Upper lobe of left lung (tissue), 6 donors: ENCODE results near the gene CNIH2. TPM values are rescaled to one million over a fixed set of nuclear protein-coding genes. Genes with fewer than 3 reads are reported as not detected.
"Not testable (repeated sequence)": the region's sequence is repeated elsewhere in the genome, so short reads cannot be mapped to it uniquely, and the experiment has no call there.

Experiments used
- ATAC-seq, 2 donors: fragments of 200-7000 bp; cut with Tn5 transposase; one replicate each; pipeline ENCODE4 v1.9.1; 2022; ENCODE audit warnings: mild to moderate bottlenecking in 2 of 2, moderate library complexity in 2 of 2; ENCODE audit not compliant: low FRiP score in 2 of 2
- DNase-seq, 2 donors: peaks; one replicate each; pipeline ENCODE4 v3.0.0-alpha.2; 2019 to 2020
- H3K27ac ChIP-seq, 4 donors: fragments of 200-600 bp; sonication (generic); one replicate each; pipeline ENCODE4 v1.5.1; 2016 to 2019
- H3K27me3 ChIP-seq, 4 donors: fragments of 200-600 bp; sonication (generic); one replicate each; pipeline ENCODE4 v1.5.1; 2017 to 2019
- H3K36me3 ChIP-seq, 4 donors: fragments of 200-600 bp; sonication (generic); one replicate each; pipeline ENCODE4 v1.5.1; 2016 to 2019
- H3K4me1 ChIP-seq, 4 donors: fragments of 200-600 bp; sonication (generic); one replicate each; pipeline ENCODE4 v1.5.1; 2018 to 2019
- H3K4me3 ChIP-seq, 4 donors: fragments of 200-600 bp; sonication (generic); one replicate each; pipeline ENCODE4 v1.5.1; 2017 to 2019; ENCODE audit warnings: mild to moderate bottlenecking in 2 of 4, moderate library complexity in 1 of 4
- H3K9me3 ChIP-seq, 4 donors: fragments of 200-600 bp; sonication (generic); one replicate each; pipeline ENCODE4 v1.5.1; 2018 to 2019
- CTCF ChIP-seq, 6 experiments: fragments of 450-650 bp in 4 of 6; fragments of 200-600 bp in 2 of 6; sonication (generic) in 2 of 6; IDR thresholded peaks; one replicate each; pipeline ENCODE4 v1.5.1; 2016 to 2019; ENCODE audit warnings: antibody characterized with exemption in 6 of 6
- EP300 ChIP-seq, 4 donors: sonication (generic); formaldehyde crosslinking; IDR thresholded peaks; one replicate each; pipeline ENCODE4 v1.5.1; 2017; ENCODE audit warnings: antibody characterized with exemption in 4 of 4, control low read depth in 2 of 4
- POLR2A ChIP-seq, 4 donors: fragments of 450-650 bp; IDR thresholded peaks; one replicate each; pipeline ENCODE4 v1.5.1; 2016 to 2017; ENCODE audit warnings: antibody characterized with exemption in 4 of 4, mild to moderate bottlenecking in 2 of 4
- POLR2AphosphoS5 ChIP-seq, 2 donors: sonication (generic); formaldehyde crosslinking; IDR thresholded peaks; one replicate each; pipeline ENCODE4 v1.5.1; 2017; ENCODE audit warnings: antibody characterized with exemption in 2 of 2
- WGBS, 2 donors: methylation state at CpG; one replicate each; pipeline ENCODE4 v1.1.5; 2017 to 2018; 5-methylcytosine and 5-hydroxymethylcytosine counted together
- total RNA-seq, 6 donors: library from RNA; depleted of rRNA in 4 of 6; stranded (reverse); fragments of >200 nt in 4 of 6; gene quantifications; one replicate each; pipeline versions ENCODE4 v1.1.0 to v1.2.1, GENCODE V29; 2016 to 2021
- donor health status: DM: no; HTN: no; CAD: no; lungs with moderate emphysema.
- donor health status: DM: no; HTN: yes; CAD: no; lungs with severe emphysema.

CNIH2 gene
- total RNA-seq, 6 donors from 2014 or later, result 1.4 to 2.0 (median 1.6) TPM; not detected in 2

- WGBS, 2 donors, result 52 to 59% methylated on average over 6 to 8 of the region's 8 CpGs
- Histone ChIP-seq H3K4me1 (no peaks in the 10 kb centered on the region), H3K27ac (no peak overlapping the region), H3K36me3 (no peaks in the 10 kb centered on the region), H3K9me3 (no peaks in the 10 kb centered on the region), H3K27me3 (peaks cover 0 to 26% (median under 1%) of the 10 kb centered on the region in 4 donors), H3K4me3 (no peak overlapping the region)
- no peak for ATAC-seq
- TF ChIP-seq EP300 (IDR thresholded peaks at IDR 0.05) (no peak), POLR2AphosphoS5 (IDR thresholded peaks at IDR 0.05) (no peak), POLR2A (IDR thresholded peaks at IDR 0.05) (no peak), CTCF (IDR thresholded peaks at IDR 0.05) (no peak)
- no peak for DNase-seq
These were observed 19.6 kb downstream of the CNIH2 start for GRCh38 chr11:66297610-66298009.

GRCh38 chr11:66299186-66299585 is 21.2 kb downstream of the CNIH2 start:
- no peak for ATAC-seq
- no peaks in the 10 kb centered on the region for H3K4me1 ChIP-seq
- no peak for DNase-seq
- H3K36me3 ChIP-seq, result no peaks in the 10 kb centered on the region
- no peak overlapping the region for H3K4me3 ChIP-seq
- no peak overlapping the region for H3K27ac ChIP-seq
- TF ChIP-seq POLR2A (IDR thresholded peaks at IDR 0.05), result no peak
- no peak for TF ChIP-seq POLR2AphosphoS5 (IDR thresholded peaks at IDR 0.05)
- no peak for TF ChIP-seq EP300 (IDR thresholded peaks at IDR 0.05)
- TF ChIP-seq CTCF (IDR thresholded peaks at IDR 0.05), result no peak
- 63 to 69% methylated on average over 3 of the region's 3 CpGs for WGBS, 2 donors
- H3K27me3 ChIP-seq, result peaks cover 0 to 12% (median 0%) of the 10 kb centered on the region in 4 donors
- no peaks in the 10 kb centered on the region for H3K9me3 ChIP-seq

- Histone ChIP-seq H3K4me1 (no peaks in the 10 kb centered on the region), H3K36me3 (no peaks in the 10 kb centered on the region), H3K27me3 (no peaks in the 10 kb centered on the region), H3K9me3 (no peaks in the 10 kb centered on the region), H3K4me3 (no peak overlapping the region), H3K27ac (no peak overlapping the region)
- DNase-seq (no peak), ATAC-seq (no peak)
- WGBS, 2 donors, result 85 to 88% methylated on average over 12 of the region's 12 CpGs
- TF ChIP-seq CTCF (IDR thresholded peaks at IDR 0.05) (no peak), POLR2A (IDR thresholded peaks at IDR 0.05) (no peak), POLR2AphosphoS5 (IDR thresholded peaks at IDR 0.05) (no peak), EP300 (IDR thresholded peaks at IDR 0.05) (no peak)
These were observed 24.7 kb downstream of the CNIH2 start for GRCh38 chr11:66302656-66303055.

GRCh38 chr11:66309475-66309874 is 31.5 kb downstream of the CNIH2 start:
- Histone ChIP-seq H3K4me1 (peaks cover 9 to 14% (median 12%) of the 10 kb centered on the region in 4 donors), H3K27me3 (no peaks in the 10 kb centered on the region), H3K9me3 (no peaks in the 10 kb centered on the region), H3K27ac (no peak overlapping the region), H3K4me3 (no peak overlapping the region), H3K36me3 (no peaks in the 10 kb centered on the region)
- WGBS, 2 donors, result 49 to 57% methylated on average over 3 of the region's 3 CpGs
- no peak for ATAC-seq
- TF ChIP-seq CTCF (IDR thresholded peaks at IDR 0.05) (no peak), POLR2AphosphoS5 (IDR thresholded peaks at IDR 0.05) (no peak), EP300 (IDR thresholded peaks at IDR 0.05) (no peak), POLR2A (IDR thresholded peaks at IDR 0.05) (no peak)
- no peak for DNase-seq

GRCh38 chr11:66310324-66310723 is 32.3 kb downstream of the CNIH2 start:
- no peaks in the 10 kb centered on the region for H3K36me3 ChIP-seq
- H3K4me3 ChIP-seq, result no peak overlapping the region
- WGBS, 2 donors, result 83 to 89% methylated on average over 8 of the region's 8 CpGs
- H3K4me1 ChIP-seq, result peaks cover 9 to 14% (median 12%) of the 10 kb centered on the region in 4 donors
- no peaks in the 10 kb centered on the region for H3K27me3 ChIP-seq
- DNase-seq, result no peak
- H3K27ac ChIP-seq, result no peak overlapping the region
- no peaks in the 10 kb centered on the region for H3K9me3 ChIP-seq
- TF ChIP-seq CTCF (IDR thresholded peaks at IDR 0.05) (no peak), EP300 (IDR thresholded peaks at IDR 0.05) (no peak), POLR2A (IDR thresholded peaks at IDR 0.05) (no peak), POLR2AphosphoS5 (IDR thresholded peaks at IDR 0.05) (no peak)
- ATAC-seq, result no peak

GRCh38 chr11:66310803-66311440 is 32.9 kb downstream of the CNIH2 start:
- not testable (repeated sequence) for DNase-seq, H3K9me3 ChIP-seq
- WGBS, 2 donors, result 81 to 83% methylated on average over 18 of the region's 18 CpGs

More at GRCh38 chr11:66310803-66311440, 32.9 kb downstream of the CNIH2 start:
- H3K4me3 ChIP-seq, H3K27me3 ChIP-seq, ATAC-seq, H3K27ac ChIP-seq, H3K36me3 ChIP-seq: not testable (repeated sequence)
- peaks cover 9 to 14% (median 12%) of the 10 kb centered on the region in 4 donors for H3K4me1 ChIP-seq
